ENCODE results near the gene RBBP8. TPM values are rescaled to one million over a fixed set of nuclear protein-coding genes. Genes with fewer than 3 reads are reported as not detected.

The RBBP8 gene
- total RNA-seq, 4 donors from 2014 or later: 14.2 to 63.4 (median 32.9) TPM

GRCh38 chr18:23071285-23071684 is 138.2 kb downstream of the RBBP8 start:
- ATAC-seq (ENCODE audit: low FRiP score): no peak
- no peak for TF ChIP-seq CTCF (IDR thresholded peaks at IDR 0.05)

GRCh38 chr18:23072079-23072478 is 139.0 kb downstream of the RBBP8 start:
- ATAC-seq (ENCODE audit: low FRiP score) (no peak), DNase-seq (ENCODE audit: low spot score) (no peak)
- TF ChIP-seq CTCF (IDR thresholded peaks at IDR 0.05): no peak

More at GRCh38 chr18:23071285-23071684, 138.2 kb downstream of the RBBP8 start:
- DNase-seq (ENCODE audit: low spot score): no peak

DNA sequence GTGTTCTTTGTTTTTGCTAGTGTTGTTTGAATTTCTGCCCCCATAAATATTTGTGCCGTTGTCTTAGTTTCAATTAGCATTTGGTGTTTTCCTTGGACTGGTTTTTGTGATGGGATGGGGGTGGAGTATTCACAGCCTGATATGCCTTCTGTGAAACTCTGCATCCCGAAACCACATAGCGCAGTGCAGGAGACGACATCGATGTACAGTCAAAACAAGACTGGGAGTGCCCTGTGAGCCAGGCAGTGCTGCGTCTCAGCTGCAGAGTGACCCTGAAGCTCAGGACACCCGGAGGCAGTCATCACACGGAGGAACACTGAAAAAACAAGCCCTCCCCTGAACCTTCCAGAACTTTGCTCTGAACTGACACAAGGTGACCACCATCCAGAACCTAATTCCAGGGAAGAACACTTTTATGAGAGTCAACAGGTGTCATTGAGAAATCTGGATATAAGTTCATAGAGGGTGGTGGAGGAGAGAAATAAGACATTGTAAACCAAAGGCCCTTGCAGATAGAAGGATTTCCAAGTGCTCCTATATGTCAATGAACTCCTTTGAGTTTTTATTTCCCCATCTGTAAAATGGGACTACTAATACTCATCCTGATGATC is 141.0 kb downstream of the RBBP8 start:
- no peak for ATAC-seq (ENCODE audit: low FRiP score)
- DNase-seq (ENCODE audit: low spot score): no peak
- no peak for TF ChIP-seq CTCF (IDR thresholded peaks at IDR 0.05)

Small RNA genes within 50 kb of the gene (small RNA-seq; reads per million reads assigned to genes)
- gene RF00019 (not detected), gene RN7SL745P (not detected)

Other genes starting within 250 kb of the RBBP8 start
- gene CABLES1, start 202.2 kb downstream of the RBBP8 start, total RNA-seq: 10 to 100 TPM; 24.4 to 95.9 (median 30.4) TPM

All from omental fat pad (tissue), 4 donors.